ENCODE results near the gene DTX1. TPM values are rescaled to one million over a fixed set of nuclear protein-coding genes. Genes with fewer than 3 reads are reported as not detected.

The DTX1 gene
- total and polyA plus RNA-seq, 4 donors: 2.1 to 33.2 (median 10.0) TPM

- no peaks in the 10 kb centered on the region for H3K9me3 ChIP-seq (ENCODE audit: control insufficient read depth in 4 of 4, low read length in 3 of 4)
- no peak overlapping the region for H3K4me3 ChIP-seq (ENCODE audit: low read depth in 1 of 3, low read length in 3 of 3)
- no peaks in the 10 kb centered on the region for H3K27me3 ChIP-seq (ENCODE audit: control insufficient read depth in 4 of 4, insufficient read depth in 4 of 4, low read length in 3 of 4)
- no peak for TF ChIP-seq HNF4A (conservative IDR thresholded peaks at IDR 0.05)
- TF ChIP-seq FOXA1 (IDR thresholded peaks at IDR 0.05): no peak
- TF ChIP-seq SP1 (IDR thresholded peaks at IDR 0.05): no peak
- TF ChIP-seq, protein P1, sequence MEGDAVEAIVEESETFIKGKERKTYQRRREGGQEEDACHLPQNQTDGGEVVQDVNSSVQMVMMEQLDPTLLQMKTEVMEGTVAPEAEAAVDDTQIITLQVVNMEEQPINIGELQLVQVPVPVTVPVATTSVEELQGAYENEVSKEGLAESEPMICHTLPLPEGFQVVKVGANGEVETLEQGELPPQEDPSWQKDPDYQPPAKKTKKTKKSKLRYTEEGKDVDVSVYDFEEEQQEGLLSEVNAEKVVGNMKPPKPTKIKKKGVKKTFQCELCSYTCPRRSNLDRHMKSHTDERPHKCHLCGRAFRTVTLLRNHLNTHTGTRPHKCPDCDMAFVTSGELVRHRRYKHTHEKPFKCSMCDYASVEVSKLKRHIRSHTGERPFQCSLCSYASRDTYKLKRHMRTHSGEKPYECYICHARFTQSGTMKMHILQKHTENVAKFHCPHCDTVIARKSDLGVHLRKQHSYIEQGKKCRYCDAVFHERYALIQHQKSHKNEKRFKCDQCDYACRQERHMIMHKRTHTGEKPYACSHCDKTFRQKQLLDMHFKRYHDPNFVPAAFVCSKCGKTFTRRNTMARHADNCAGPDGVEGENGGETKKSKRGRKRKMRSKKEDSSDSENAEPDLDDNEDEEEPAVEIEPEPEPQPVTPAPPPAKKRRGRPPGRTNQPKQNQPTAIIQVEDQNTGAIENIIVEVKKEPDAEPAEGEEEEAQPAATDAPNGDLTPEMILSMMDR (IDR thresholded peaks at IDR 0.05; ENCODE audit: low read depth, low read length, missing input control): no peak
- no peak for TF ChIP-seq YY1 (IDR thresholded peaks at IDR 0.05)
- TF ChIP-seq MAX (IDR thresholded peaks at IDR 0.05): no peak
- TF ChIP-seq EGR1 (IDR thresholded peaks at IDR 0.05; ENCODE audit: low read depth in 2 of 2): no peak
- TF ChIP-seq, protein P2, sequence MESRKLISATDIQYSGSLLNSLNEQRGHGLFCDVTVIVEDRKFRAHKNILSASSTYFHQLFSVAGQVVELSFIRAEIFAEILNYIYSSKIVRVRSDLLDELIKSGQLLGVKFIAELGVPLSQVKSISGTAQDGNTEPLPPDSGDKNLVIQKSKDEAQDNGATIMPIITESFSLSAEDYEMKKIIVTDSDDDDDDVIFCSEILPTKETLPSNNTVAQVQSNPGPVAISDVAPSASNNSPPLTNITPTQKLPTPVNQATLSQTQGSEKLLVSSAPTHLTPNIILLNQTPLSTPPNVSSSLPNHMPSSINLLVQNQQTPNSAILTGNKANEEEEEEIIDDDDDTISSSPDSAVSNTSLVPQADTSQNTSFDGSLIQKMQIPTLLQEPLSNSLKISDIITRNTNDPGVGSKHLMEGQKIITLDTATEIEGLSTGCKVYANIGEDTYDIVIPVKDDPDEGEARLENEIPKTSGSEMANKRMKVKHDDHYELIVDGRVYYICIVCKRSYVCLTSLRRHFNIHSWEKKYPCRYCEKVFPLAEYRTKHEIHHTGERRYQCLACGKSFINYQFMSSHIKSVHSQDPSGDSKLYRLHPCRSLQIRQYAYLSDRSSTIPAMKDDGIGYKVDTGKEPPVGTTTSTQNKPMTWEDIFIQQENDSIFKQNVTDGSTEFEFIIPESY (IDR thresholded peaks at IDR 0.05): no peak
- no peak for TF ChIP-seq JUND (IDR thresholded peaks at IDR 0.05)
- no peak for TF ChIP-seq GABPA (IDR thresholded peaks at IDR 0.05 in 1 of 2, conservative IDR thresholded peaks at IDR 0.05 in 1 of 2)
- no peak for TF ChIP-seq RXRA (IDR thresholded peaks at IDR 0.05)
- H3K27ac ChIP-seq (ENCODE audit: low read depth in 1 of 2, low read length in 2 of 2): no peak overlapping the region
- WGBS: 95% methylated on average over 1 of the region's 1 CpG
- no peaks in the 10 kb centered on the region for H3K36me3 ChIP-seq (ENCODE audit: control insufficient read depth in 4 of 4, insufficient read depth in 3 of 4, low read depth in 1 of 4, low read length in 3 of 4)
- H3K4me1 ChIP-seq (ENCODE audit: control insufficient read depth in 4 of 4, insufficient read depth in 4 of 4, low read length in 3 of 4): peaks cover 8 to 34% (median 20%) of the 10 kb centered on the region in 4 donors
- no peak for DNase-seq (ENCODE audit: low spot score)
- no peak overlapping the region for H3K9ac ChIP-seq (ENCODE audit: low read depth in 1 of 2, low read length in 2 of 2)
Observed at GRCh38 chr12:113058553-113058952, 2.0 kb downstream of the DTX1 start.

- H3K9me3 ChIP-seq (ENCODE audit: control insufficient read depth in 4 of 4, low read length in 3 of 4): no peaks in the 10 kb centered on the region
- peaks cover 12 to 39% (median 26%) of the 10 kb centered on the region in 4 donors for H3K4me1 ChIP-seq (ENCODE audit: control insufficient read depth in 4 of 4, insufficient read depth in 4 of 4, low read length in 3 of 4)
- TF ChIP-seq, protein P3, sequence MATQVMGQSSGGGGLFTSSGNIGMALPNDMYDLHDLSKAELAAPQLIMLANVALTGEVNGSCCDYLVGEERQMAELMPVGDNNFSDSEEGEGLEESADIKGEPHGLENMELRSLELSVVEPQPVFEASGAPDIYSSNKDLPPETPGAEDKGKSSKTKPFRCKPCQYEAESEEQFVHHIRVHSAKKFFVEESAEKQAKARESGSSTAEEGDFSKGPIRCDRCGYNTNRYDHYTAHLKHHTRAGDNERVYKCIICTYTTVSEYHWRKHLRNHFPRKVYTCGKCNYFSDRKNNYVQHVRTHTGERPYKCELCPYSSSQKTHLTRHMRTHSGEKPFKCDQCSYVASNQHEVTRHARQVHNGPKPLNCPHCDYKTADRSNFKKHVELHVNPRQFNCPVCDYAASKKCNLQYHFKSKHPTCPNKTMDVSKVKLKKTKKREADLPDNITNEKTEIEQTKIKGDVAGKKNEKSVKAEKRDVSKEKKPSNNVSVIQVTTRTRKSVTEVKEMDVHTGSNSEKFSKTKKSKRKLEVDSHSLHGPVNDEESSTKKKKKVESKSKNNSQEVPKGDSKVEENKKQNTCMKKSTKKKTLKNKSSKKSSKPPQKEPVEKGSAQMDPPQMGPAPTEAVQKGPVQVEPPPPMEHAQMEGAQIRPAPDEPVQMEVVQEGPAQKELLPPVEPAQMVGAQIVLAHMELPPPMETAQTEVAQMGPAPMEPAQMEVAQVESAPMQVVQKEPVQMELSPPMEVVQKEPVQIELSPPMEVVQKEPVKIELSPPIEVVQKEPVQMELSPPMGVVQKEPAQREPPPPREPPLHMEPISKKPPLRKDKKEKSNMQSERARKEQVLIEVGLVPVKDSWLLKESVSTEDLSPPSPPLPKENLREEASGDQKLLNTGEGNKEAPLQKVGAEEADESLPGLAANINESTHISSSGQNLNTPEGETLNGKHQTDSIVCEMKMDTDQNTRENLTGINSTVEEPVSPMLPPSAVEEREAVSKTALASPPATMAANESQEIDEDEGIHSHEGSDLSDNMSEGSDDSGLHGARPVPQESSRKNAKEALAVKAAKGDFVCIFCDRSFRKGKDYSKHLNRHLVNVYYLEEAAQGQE (IDR thresholded peaks at IDR 0.05): no peak
- TF ChIP-seq GABPA (IDR thresholded peaks at IDR 0.05 in 1 of 2, conservative IDR thresholded peaks at IDR 0.05 in 1 of 2) (no peak), MAX (IDR thresholded peaks at IDR 0.05) (no peak), NR2F2 (IDR thresholded peaks at IDR 0.05) (no peak), FOXA2 (IDR thresholded peaks at IDR 0.05) (no peak), SP1 (IDR thresholded peaks at IDR 0.05) (no peak), RXRA (IDR thresholded peaks at IDR 0.05) (no peak), RAD21 (IDR thresholded peaks at IDR 0.05) (no peak), YY1 (IDR thresholded peaks at IDR 0.05) (no peak), JUND (IDR thresholded peaks at IDR 0.05) (no peak), FOXA1 (IDR thresholded peaks at IDR 0.05) (no peak), TAF1 (conservative IDR thresholded peaks at IDR 0.05) (no peak)
- TF ChIP-seq, protein P1 (IDR thresholded peaks at IDR 0.05; ENCODE audit: low read depth, low read length, missing input control): no peak
- no peak overlapping the region for H3K27ac ChIP-seq (ENCODE audit: low read depth in 1 of 2, low read length in 2 of 2)
- WGBS: 90% methylated on average over 8 of the region's 8 CpGs
- no peaks in the 10 kb centered on the region for H3K27me3 ChIP-seq (ENCODE audit: control insufficient read depth in 4 of 4, insufficient read depth in 4 of 4, low read length in 3 of 4)
- DNase-seq (ENCODE audit: low spot score): no peak
- no peak overlapping the region for H3K4me3 ChIP-seq (ENCODE audit: low read depth in 1 of 3, low read length in 3 of 3)
- no peaks in the 10 kb centered on the region for H3K36me3 ChIP-seq (ENCODE audit: control insufficient read depth in 4 of 4, insufficient read depth in 3 of 4, low read depth in 1 of 4, low read length in 3 of 4)
- H3K9ac ChIP-seq (ENCODE audit: low read depth in 1 of 2, low read length in 2 of 2): no peak overlapping the region
Observed at GRCh38 chr12:113059071-113059595, 2.6 kb downstream of the DTX1 start.

Measured in liver (tissue), 9 donors.